OCI-LY3 (cell line): Measurements from ENCODE around the gene RAB36.

ENCODE experiments used
- H2AFZ ChIP-seq: fragments of 200-600, 300-600 bp; shearing (Covaris generic); 2 replicates; pipeline ENCODE4 v1.6.0; 2014; ENCODE audit warnings: antibody characterized with exemption, low read depth, low read length
- H3K27ac ChIP-seq: fragments of 200-600, 300-600 bp; sonication (generic); 2 replicates; pipeline ENCODE4 v1.5.1; 2014; ENCODE audit warnings: mild to moderate bottlenecking, low read length, moderate library complexity, mixed read lengths
- H3K27me3 ChIP-seq: fragments of 200-600, 300-600 bp; sonication (generic); 2 replicates; pipeline ENCODE4 v1.6.1; 2014; ENCODE audit warnings: low read depth, low read length, mixed read lengths
- H3K36me3 ChIP-seq: fragments of 200-600, 300-600 bp; sonication (generic); replicated peaks from 2 replicates; pipeline ENCODE3; 2014; ENCODE audit warnings: low read depth, low read length, mixed read lengths
- H3K4me1 ChIP-seq: fragments of 300-600, 200-600 bp; sonication (generic); 2 replicates; pipeline ENCODE4 v1.6.1; 2014; ENCODE audit warnings: low read length, mixed read lengths
- H3K4me2 ChIP-seq: fragments of 200-600, 300-600 bp; sonication (generic); 2 replicates; pipeline ENCODE4 v1.6.1; 2014; ENCODE audit warnings: low read length, mixed read lengths
- H3K4me3 ChIP-seq: fragments of 300-600, 200-600 bp; sonication (generic); 2 replicates; pipeline ENCODE4 v1.5.1; 2014; ENCODE audit warnings: antibody characterized with exemption, mild to moderate bottlenecking, low read length, moderate library complexity
- H3K79me2 ChIP-seq: fragments of 300-600, 200-600 bp; shearing (Covaris generic); 2 replicates; pipeline ENCODE4 v1.6.1; 2014; ENCODE audit warnings: mild to moderate bottlenecking, low read length, mixed read lengths
- H3K9ac ChIP-seq: fragments of 300-600, 200-600 bp; shearing (Covaris generic); 2 replicates; pipeline ENCODE4 v1.6.0; 2014; ENCODE audit warnings: mild to moderate bottlenecking, low read length, moderate library complexity
- H3K9me3 ChIP-seq: fragments of 200-600, 300-600 bp; shearing (Covaris generic); 2 replicates; pipeline ENCODE4 v1.6.1; 2014; ENCODE audit warnings: low read length, mixed read lengths; ENCODE audit not compliant: insufficient read depth
- H4K20me1 ChIP-seq: fragments of 200-600, 300-600 bp; sonication (generic); 2 replicates; pipeline ENCODE4 v1.6.1; 2016; ENCODE audit warnings: low read length, mixed read lengths; ENCODE audit not compliant: insufficient read depth
- EZH2phosphoT487 ChIP-seq: fragments of 200-600 bp; shearing (Covaris generic); IDR thresholded peaks from 2 replicates; pipeline ENCODE4 v1.6.1; 2018; ENCODE audit warnings: antibody characterized with exemption, mixed run types, low read depth
- TF ChIP-seq, protein P1 (sequence below): fragments of 200-600, 300-600 bp; sonication (generic); IDR thresholded peaks from 2 replicates; pipeline ENCODE4 v1.5.1; 2014; ENCODE audit warnings: antibody characterized with exemption, low read length, low read depth

The RAB36 gene

DNA sequence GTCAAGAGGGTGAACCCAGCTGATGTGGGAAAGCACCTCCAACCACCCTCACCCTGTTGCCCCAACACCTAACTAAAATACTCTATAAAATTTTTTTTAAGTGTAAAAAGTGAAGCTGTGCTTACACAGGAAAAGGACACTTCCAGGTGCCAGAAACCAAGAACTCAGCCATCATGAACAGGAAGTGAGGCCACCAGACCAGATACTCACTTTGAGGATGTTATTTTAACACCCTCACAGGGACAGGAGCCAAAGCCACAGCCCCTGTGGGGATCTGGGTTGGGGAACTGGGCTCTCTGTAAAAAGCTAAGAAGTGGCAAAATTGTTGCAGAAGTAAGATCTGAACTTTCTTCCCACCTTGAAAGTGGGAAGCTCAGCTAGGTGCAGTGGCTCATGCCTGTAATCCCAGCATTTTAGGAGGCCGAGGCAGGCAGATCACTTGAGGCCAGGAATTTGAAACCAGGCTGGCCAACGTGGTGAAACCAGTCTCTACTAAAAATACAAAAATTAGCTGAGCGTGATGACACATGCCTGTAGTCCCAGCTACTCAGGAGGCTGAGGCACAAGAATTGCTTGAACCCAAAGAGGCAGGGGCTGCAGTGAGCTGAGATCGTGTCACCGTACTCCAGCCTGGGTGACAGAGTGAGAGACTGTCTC lies 7.2 kb upstream of the RAB36 start:
- TF ChIP-seq, protein P1, sequence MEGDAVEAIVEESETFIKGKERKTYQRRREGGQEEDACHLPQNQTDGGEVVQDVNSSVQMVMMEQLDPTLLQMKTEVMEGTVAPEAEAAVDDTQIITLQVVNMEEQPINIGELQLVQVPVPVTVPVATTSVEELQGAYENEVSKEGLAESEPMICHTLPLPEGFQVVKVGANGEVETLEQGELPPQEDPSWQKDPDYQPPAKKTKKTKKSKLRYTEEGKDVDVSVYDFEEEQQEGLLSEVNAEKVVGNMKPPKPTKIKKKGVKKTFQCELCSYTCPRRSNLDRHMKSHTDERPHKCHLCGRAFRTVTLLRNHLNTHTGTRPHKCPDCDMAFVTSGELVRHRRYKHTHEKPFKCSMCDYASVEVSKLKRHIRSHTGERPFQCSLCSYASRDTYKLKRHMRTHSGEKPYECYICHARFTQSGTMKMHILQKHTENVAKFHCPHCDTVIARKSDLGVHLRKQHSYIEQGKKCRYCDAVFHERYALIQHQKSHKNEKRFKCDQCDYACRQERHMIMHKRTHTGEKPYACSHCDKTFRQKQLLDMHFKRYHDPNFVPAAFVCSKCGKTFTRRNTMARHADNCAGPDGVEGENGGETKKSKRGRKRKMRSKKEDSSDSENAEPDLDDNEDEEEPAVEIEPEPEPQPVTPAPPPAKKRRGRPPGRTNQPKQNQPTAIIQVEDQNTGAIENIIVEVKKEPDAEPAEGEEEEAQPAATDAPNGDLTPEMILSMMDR = no peak
- TF ChIP-seq EZH2phosphoT487 = no peak
- Histone ChIP-seq H3K27me3 (no peaks in the 10 kb centered on the region; the same call in 1 of the 2 replicates), H3K27ac (peak overlapping the region; percentile 99), H2AFZ (no peak overlapping the region; the same call in 1 of the 2 replicates), H3K9me3 (no peaks in the 10 kb centered on the region), H3K4me1 (peaks cover 67% of the 10 kb centered on the region), H3K9ac (peak overlapping the region; percentile 78), H3K4me3 (peak overlapping the region; percentile 55; the same call in 1 of the 2 replicates), H4K20me1 (no peaks in the 10 kb centered on the region), H3K79me2 (0 out of 2 replicates have a peak, but pooled peaks cover 3% of the 10 kb centered on the region), H3K4me2 (peak overlapping the region; percentile 84), H3K36me3 (no peaks in the 10 kb centered on the region)

DNA sequence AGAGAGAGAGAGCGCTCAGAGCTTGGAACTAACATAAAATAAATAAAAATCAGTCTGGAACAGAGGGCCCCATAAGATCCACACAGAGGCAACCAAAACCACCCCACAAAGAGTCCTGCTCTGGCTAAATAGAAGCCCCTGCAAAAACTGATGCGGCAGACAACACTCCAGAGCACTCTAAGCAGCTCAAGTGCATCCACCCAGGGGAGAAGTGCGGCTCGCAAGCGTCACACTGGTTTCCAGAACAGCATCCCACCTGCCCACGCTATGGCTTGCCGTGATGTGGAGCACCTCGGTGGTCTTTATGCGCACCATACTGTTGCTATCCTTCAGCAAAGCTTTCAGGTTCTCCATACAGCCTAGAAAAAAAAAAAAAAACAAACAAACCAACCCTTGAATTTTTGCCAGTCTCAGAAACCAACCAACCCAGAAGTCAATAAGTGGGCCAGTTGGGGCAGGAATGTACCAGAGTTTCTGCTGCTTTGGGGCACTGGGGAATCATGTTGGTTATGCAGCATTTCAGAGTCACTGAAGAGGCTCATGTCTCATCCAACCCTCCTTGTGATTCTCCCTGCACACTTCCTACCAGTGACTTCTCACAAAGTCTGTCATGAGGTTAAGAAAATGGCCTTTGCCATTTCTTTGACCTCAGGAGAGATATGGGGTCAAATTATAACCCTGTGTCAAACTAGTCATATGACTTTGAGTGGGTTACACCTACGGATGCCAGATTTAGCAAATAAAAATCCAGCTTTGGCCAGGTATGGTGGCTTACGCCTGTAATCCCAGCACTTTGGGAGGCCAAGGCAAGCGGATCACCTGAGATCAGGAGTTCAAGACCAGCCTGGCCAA lies 6.5 kb upstream of the RAB36 start:
- H3K4me2 ChIP-seq = peak overlapping the region; percentile 84
- H3K27me3 ChIP-seq = peaks cover 2% of the 10 kb centered on the region; the same call in 1 of the 2 replicates
- no peak overlapping the region for H2AFZ ChIP-seq
- peak overlapping the region; percentile 78 for H3K9ac ChIP-seq
- 0 out of 2 replicates have a peak, but pooled peaks cover 3% of the 10 kb centered on the region for H3K79me2 ChIP-seq
- no peaks in the 10 kb centered on the region for H4K20me1 ChIP-seq
- no peaks in the 10 kb centered on the region for H3K9me3 ChIP-seq
- peak overlapping the region; percentile 99 for H3K27ac ChIP-seq
- no peaks in the 10 kb centered on the region for H3K36me3 ChIP-seq
- no peak for TF ChIP-seq EZH2phosphoT487
- TF ChIP-seq, protein P1 = no peak
- H3K4me1 ChIP-seq = peaks cover 67% of the 10 kb centered on the region
- H3K4me3 ChIP-seq = peak overlapping the region; percentile 55; the same call in 1 of the 2 replicates

DNA sequence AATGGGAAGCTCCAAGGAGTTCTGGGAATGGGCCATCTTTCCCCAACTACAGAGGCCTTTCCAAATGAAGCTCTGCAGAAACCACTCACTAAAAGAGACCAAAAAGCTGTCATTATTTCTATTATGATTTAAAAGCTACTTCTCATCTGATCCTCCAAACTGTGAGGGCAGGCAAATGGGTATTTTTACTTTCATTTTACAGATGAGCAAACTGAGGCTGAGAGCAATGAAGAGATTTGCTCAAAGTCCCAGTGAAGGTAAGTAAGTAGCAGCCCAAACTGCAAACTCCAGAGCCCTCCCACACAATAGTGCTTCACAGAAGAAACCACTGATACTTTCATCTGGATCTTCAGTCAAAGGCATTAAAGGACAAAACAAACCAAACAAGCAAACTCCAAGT lies 4.9 kb upstream of the RAB36 start:
- no peaks in the 10 kb centered on the region for H3K36me3 ChIP-seq
- H3K4me3 ChIP-seq = no peak overlapping the region
- H3K4me1 ChIP-seq = peaks cover 75% of the 10 kb centered on the region
- H2AFZ ChIP-seq = no peak overlapping the region
- peaks cover 6% of the 10 kb centered on the region; the same call in 1 of the 2 replicates for H3K27me3 ChIP-seq
- no peak for TF ChIP-seq EZH2phosphoT487
- TF ChIP-seq, protein P1 = no peak
- no peaks in the 10 kb centered on the region for H4K20me1 ChIP-seq
- H3K9ac ChIP-seq = no peak overlapping the region
- H3K79me2 ChIP-seq = 0 out of 2 replicates have a peak, but pooled peaks cover 3% of the 10 kb centered on the region
- no peak overlapping the region for H3K4me2 ChIP-seq
- peak overlapping the region; percentile 14; the same call in 1 of the 2 replicates for H3K27ac ChIP-seq
- H3K9me3 ChIP-seq = no peaks in the 10 kb centered on the region

DNA sequence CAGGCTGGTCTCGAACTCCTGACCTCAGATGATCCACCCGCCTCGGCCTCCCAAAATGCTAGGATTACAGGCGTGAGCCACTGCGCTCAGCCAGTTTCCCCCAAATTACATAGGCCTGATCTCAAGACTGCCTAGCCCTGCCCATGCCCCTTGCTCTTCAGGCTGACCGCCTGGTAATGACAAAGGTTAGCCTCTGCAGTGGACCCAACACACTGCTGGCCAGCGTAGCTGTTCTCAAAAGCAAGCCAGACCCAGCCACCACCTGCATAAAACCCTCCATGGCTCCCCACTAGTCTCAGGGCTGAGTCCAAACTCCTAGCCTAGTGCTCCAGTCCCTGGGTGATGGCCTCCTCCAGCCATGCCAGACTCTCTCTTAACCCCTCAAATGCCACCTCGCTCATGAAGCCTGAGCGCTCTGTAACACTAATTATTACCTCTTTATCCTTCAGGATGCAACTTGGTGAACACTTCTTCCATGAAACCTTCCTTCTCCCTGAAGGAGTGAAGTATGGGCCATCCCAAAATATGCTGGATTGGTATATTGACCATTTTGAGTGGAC lies 2.7 kb upstream of the RAB36 start:
- H3K79me2 ChIP-seq = 0 out of 2 replicates have a peak, but pooled peaks cover 3% of the 10 kb centered on the region
- H3K27me3 ChIP-seq = peaks cover 6% of the 10 kb centered on the region; the same call in 1 of the 2 replicates
- TF ChIP-seq, protein P1 = no peak
- TF ChIP-seq EZH2phosphoT487 = no peak
- H4K20me1 ChIP-seq = no peaks in the 10 kb centered on the region
- H2AFZ ChIP-seq = no peak overlapping the region
- H3K9me3 ChIP-seq = no peaks in the 10 kb centered on the region
- H3K4me2 ChIP-seq = peak overlapping the region; percentile 94
- H3K9ac ChIP-seq = peak overlapping the region; percentile 57; the same call in 1 of the 2 replicates
- H3K27ac ChIP-seq = peak overlapping the region; percentile 42
- H3K36me3 ChIP-seq = no peaks in the 10 kb centered on the region
- H3K4me3 ChIP-seq = peak overlapping the region; percentile 79
- peaks cover 53% of the 10 kb centered on the region for H3K4me1 ChIP-seq
